ENCODE measurements around the gene ZNF45.

Gene ZNF45

DNA sequence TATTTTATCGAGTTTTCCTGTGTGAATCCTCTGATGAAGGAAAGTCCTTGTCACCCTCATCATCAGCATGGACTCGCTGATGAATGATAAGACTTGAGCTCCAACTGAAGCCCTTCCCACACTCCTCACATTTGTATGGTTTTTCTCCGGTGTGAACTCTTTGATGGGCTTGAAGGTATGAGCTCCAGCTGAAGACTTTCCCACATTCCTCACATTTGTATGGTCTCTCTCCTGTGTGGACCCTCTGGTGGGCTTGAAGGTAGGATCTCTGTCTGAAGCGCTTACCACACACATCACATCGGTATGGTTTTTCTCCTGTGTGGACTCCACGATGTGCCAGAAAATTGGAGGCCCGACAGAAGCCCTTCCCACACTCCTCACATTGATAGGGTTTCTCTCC, 21.7 kb downstream of the ZNF45 start:
- TF ChIP-seq, protein P1, sequence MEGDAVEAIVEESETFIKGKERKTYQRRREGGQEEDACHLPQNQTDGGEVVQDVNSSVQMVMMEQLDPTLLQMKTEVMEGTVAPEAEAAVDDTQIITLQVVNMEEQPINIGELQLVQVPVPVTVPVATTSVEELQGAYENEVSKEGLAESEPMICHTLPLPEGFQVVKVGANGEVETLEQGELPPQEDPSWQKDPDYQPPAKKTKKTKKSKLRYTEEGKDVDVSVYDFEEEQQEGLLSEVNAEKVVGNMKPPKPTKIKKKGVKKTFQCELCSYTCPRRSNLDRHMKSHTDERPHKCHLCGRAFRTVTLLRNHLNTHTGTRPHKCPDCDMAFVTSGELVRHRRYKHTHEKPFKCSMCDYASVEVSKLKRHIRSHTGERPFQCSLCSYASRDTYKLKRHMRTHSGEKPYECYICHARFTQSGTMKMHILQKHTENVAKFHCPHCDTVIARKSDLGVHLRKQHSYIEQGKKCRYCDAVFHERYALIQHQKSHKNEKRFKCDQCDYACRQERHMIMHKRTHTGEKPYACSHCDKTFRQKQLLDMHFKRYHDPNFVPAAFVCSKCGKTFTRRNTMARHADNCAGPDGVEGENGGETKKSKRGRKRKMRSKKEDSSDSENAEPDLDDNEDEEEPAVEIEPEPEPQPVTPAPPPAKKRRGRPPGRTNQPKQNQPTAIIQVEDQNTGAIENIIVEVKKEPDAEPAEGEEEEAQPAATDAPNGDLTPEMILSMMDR (conservative IDR thresholded peaks at IDR 0.05; ENCODE audit: low read depth, low read length): no peak
- H3K4me3 ChIP-seq (ENCODE audit: low read length): no peak overlapping the region
- DNase-seq (ENCODE audit: low read depth): no peak

DNA sequence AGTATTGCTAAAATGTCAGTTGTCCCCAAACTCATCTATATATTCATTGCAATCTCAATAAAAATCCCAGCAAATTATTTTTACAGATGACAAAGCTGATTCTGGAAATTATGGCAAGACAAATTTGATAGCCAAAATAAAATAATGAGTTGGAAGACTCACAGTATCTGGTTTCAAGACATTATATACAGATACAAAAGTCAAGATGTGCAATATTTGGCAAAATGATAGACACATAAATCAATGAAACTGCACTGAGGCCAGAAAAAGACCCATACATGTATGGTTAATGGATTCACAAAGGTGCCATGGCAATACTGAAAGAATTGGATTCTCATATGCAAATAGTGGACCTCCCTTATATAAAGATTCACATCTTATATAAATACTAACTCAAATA, 24.2 kb downstream of the ZNF45 start:
- TF ChIP-seq, protein P1 (conservative IDR thresholded peaks at IDR 0.05; ENCODE audit: low read depth, low read length): no peak
- no peak overlapping the region for H3K4me3 ChIP-seq (ENCODE audit: low read length)
- no peak for DNase-seq (ENCODE audit: low read depth)

DNA sequence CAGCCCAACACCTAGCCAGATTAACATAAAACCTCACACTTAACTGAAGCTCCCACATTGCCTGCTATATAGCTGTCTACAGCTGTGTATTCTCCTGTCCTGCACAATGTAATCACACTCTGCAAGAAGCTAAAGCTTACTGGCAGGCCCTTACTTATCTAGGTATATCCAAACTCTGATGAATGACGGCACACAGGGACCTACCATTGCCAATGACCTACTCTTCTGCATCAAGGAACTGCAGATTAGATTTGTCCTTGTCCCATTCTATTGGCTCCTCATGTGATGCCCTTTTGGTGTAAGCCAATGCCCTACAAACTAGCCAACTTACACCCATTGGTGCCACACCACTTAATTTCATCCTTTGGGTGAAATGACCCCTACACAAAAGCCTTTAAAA, 26.4 kb downstream of the ZNF45 start:
- TF ChIP-seq, protein P1 (conservative IDR thresholded peaks at IDR 0.05; ENCODE audit: low read depth, low read length): no peak
- H3K4me3 ChIP-seq (ENCODE audit: low read length): no peak overlapping the region
- DNase-seq (ENCODE audit: low read depth): no peak

DNA sequence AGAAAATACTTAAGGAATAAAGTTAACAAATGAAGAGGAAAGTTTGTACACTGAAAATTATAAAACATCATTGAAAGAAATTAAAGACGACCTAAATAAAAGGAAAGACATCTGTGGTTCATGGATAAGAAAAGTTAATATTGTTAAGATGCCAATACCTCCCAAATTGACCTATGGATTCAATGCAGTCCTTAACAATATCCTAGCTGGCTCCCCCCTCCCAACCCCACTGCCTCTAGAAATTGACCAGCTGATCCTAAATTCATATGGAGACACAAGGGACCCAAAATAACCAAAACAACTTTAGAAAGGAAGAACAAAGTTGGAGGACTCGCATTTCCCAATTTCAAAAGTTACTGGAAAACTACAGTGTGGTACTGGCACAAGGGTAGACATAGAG, 28.3 kb downstream of the ZNF45 start:
- no peak for DNase-seq (ENCODE audit: low read depth)
- no peak overlapping the region for H3K4me3 ChIP-seq (ENCODE audit: low read length)
- TF ChIP-seq, protein P1 (conservative IDR thresholded peaks at IDR 0.05; ENCODE audit: low read depth, low read length): no peak

DNA sequence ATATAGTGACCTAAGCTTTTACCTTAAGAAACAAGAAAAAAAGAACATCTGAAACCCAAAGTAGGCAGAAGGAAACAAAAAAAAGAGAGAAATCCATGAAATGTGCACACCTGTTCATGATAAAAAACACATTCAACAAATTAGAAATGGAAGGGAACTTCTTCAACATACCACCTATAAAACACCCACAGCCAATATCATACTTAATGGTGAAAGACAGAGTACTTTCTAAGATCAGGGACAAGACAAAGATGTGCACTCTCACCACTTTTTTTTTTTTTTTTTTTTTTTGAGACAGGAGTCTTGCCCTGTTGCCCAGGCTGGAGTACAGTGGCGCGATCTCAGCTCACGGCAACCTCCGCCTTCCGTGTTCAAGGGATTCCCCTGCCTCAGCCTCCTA, 29.2 kb downstream of the ZNF45 start:
- no peak overlapping the region for H3K4me3 ChIP-seq (ENCODE audit: low read length)
- no peak for DNase-seq (ENCODE audit: low read depth)
- TF ChIP-seq, protein P1 (conservative IDR thresholded peaks at IDR 0.05; ENCODE audit: low read depth, low read length): no peak

DNA sequence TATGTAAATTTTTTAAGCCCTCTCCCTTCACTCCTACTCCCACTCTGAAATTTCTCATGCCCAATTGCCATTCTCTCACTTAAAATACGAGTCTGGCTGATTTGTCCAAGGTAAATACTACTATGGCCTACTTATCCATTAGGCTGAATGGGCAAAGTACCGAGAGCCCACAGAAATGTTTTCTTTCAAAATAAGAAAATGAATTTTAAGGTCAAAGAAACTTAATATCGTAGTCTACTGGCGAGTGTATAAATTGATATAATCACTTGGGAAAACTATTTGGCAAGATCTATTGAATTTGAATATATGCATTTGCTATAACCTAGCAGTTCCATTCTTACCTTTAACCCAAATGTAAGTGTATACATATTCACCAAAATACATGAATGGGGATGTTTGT, 32.7 kb downstream of the ZNF45 start:
- TF ChIP-seq, protein P1 (conservative IDR thresholded peaks at IDR 0.05; ENCODE audit: low read depth, low read length): no peak
- DNase-seq (ENCODE audit: low read depth): no peak
- no peak overlapping the region for H3K4me3 ChIP-seq (ENCODE audit: low read length)

DNA sequence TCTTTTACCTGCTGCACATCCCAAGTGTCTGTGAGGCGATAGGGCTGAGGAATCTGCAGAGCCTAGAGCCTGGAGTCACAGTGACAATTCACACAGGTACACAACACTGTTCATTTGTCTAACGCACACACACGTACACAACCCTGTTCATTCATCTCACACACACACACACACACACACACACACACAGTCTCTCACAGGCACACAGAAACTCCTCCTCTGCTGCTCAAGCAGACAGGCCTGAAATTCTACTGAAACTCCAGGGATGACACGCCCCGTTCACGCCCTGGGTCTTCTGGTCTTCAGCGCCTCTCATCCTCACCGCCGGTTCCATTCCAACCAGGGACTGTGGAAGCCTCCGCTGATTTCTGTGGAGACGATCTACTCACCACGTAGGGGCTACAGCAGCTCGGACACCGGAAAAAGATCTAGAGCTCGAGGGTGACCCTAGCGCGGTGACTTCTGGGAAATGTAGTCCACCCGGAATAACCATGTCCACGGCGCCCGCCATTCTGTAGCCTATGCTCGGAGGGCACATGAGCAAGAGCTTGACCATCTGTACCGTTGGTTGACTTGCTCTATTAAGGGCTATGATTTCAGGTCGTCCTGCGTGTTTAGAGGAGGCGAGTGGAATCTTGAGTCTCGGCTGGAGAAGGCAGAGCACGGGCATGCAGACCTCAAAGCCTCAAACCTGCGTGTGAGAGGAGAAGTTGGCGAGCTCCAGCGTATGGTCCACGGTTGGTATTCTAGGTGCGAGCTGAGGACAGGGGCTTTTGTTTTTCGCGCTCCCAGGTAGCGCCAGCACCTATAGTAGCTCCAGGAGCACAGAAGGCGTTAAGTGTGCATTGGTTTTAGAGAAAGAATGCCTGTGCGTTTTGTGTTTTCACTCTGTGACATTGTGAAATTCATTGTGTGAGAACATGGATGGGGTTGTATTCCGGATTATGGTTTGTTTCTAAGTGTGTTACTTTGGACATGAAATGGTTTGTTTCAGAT, 33.4 kb downstream of the ZNF45 start:
- TF ChIP-seq, protein P1 (conservative IDR thresholded peaks at IDR 0.05; ENCODE audit: low read depth, low read length): no peak
- DNase-seq (ENCODE audit: low read depth): peak; percentile 61
- peak overlapping the region; percentile 85 for H3K4me3 ChIP-seq (ENCODE audit: low read length)

All from retinal pigment epithelial cell (primary cell).